Stimulated activated CD4-positive, alpha-beta T cell treated with anti-CD3 and anti-CD28 coated beads, Interleukin-2, amount 100 ng/mL, for 24 hours (primary cell): ENCODE results near the gene FCER2.

Experiments used
- DNase-seq, 2 donors: peaks; one replicate each; pipeline ENCODE4 v3.0.0-alpha.2; 2020

Gene FCER2

DNA sequence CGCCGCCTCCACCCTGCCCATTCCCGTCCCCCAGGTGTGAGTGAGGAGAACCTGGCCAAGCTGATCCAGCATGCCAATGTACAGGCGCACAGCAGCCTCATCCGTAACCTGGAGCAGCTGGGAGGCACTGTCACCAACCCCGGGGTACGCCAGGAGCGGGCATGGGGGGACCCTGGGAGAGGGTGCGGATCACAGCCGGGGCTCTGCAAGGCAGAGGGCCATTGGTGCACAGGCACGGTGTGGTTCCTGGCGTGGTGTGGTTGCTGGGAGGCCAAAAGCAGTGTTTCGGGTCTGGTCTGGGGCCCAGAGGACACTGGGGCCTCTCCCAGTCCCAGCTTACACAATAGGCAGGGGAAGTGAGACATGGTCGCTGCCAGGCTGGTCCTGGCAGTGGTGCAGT, 56.8 kb downstream of the FCER2 start:
- DNase-seq, result no peak

GRCh38 chr19:7644550-7644877, 57.4 kb downstream of the FCER2 start:
- DNase-seq, result no peak

- peak in 1 of 2 donors; percentile 25 for DNase-seq
Measured at GRCh38 chr19:7643629-7644549, 58.0 kb downstream of the FCER2 start.

- DNase-seq, result no peak
Measured at GRCh38 chr19:7643031-7643415, 58.9 kb downstream of the FCER2 start.

DNA sequence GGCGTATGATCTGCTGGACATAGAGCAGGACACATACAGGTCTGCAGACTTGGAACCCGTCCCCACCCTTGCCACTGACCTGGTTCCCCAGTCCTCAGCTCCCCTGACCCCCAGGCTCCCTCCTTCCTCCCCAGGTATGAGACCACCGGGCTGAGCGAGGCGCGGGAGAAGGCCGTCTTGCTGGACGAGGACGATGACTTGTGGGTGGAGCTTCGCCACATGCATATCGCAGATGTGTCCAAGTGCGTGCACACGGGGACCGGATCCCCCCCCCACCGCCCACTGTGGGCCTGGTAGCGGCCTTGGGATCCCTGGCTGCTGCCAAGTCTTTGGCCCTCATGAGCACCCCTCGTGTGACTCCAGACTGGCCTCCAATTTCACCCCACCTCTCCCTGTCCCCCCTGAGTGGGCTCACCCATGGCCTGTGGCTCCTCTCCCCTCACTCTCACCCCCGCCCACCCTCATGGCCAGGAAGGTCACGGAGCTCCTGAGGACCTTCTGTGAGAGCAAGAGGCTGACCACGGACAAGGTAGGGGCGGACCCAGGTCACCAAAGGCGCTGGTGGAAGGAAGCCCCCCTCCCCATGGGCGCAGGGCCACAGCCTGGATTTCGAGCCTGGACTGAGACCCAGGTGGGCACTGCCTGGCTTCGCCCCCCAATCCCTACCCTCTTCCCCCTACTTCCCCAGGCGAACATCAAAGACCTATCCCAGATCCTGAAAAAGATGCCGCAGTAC, 59.5 kb downstream of the FCER2 start:
- no peak for DNase-seq

DNA sequence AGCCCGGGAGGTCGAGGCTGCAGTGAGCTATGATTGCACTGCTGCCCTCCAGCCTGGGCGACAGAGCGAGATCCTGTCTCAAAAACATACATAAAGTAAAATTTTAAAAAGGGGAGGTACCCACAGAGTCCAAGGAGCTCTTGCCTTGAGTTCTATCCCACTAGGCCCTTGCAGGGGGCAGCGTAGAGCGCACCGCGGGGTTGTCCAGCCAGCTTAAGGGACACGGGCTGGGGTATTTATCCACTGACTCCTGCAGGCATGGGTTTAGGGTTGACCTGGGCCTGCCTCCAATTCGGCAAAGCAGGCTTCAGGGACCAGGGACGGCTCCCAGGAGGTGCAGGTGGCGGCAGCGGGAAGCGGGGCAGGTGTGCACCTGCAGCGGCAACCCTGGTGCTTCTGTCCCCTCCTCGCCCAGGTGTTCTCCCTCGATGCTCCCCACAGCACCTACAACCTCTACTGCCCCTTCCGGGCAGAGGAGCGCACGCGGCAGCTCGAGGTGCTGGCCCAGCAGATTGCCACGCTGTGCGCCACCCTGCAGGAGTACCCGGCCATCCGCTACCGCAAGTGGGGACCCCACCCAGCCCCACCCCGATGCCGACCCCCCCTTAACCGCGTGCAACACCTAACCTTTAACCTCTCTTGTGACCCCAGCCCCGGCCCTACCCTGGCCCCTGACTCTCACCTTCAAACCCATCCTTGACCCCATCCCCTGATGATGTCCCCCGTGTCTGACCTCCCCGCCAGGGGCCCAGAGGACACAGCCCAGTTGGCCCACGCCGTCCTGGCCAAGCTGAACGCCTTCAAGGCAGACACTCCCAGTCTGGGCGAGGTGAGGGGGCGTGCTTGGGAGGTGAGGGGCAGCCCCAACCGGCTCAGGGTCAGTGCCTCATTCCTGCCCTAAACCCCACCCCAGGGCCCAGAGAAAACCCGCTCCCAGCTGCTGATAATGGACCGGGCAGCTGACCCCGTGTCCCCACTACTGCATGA, 60.3 kb downstream of the FCER2 start:
- DNase-seq, result no peak

DNA sequence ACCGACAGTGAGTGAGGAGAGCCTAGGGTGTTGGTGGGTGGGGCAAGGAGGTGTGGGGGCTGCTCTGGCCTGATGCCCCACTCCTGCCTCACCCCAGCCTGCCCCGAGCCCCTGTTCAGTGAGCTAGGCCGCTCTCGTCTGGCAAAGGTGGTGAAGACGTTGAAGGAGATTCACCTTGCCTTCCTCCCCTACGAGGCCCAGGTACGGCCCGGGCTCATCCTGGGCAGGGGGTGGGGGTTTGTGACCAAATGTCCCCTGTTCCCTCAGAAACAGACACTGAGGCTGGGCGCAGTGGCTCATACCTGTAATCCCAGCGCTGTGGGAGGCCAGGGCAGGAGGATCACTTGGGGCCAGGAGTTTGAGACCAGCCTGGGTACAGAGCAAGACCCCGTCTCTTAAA, 61.1 kb downstream of the FCER2 start:
- DNase-seq, result no peak

DNA sequence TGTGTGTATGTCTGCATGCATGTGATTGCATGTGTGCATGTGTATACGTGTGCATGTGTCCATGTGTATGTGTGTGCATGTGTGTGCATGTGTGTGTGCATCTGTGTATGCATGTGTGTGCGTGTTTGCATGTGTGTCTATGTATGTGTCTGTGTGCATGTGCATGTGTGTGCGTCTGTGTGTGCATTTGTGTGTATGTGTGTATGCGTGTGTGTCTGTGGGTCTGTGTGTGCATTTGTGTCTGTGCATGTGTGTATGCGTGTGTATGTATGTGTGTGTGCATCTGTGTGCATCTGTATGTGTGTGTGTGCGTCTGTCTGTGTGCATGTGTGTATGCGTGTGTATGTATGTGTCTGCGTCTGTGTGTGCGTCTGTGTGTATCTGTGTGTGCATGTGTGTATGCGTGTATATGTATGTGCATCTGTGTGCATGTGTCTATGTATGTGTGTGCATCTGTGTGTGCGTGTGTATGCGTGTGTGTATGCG, 62.0 kb downstream of the FCER2 start:
- DNase-seq, result no peak

DNA sequence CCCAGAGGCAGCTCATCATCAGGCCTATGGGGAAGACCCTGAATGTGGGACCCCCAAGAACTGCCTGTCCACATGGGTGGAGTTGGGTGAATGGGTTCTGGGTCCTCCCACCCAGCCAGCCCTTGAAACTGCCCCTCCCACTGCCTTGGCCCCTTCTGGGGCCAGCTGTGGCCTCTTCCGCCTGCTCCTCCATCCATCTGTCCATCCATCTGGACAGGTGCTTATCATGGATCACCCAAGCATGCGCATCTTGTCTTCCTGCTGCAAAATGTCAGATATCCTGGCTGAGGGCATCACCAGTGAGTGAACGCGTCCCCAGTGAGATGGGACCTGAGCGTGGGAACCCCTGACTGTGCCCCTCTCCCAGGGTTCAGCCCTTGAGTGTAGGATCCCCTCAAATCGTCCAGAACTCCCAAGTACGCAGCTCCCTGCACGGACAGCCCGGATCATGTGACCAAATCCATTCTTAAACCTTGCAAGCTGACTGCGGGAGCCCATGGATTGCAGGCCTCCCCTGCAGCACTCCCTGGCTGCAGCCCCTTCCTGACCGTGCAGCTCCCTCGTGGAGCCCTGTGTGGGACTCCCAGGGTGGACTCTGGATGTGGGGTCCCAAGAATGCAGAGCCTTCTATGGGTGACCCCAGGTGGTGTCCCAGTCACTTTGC, 63.0 kb downstream of the FCER2 start:
- DNase-seq, result no peak
